Stimulated activated CD8-positive, alpha-beta memory T cell treated with anti-CD3 and anti-CD28 coated beads, Interleukin-4, amount 100 ng/mL, for 48 hours (primary cell): ENCODE results near the gene RNF38.

Source experiments
- DNase-seq: peaks from one replicate; pipeline ENCODE4 v3.0.0-alpha.2; 2020

The RNF38 gene

DNA sequence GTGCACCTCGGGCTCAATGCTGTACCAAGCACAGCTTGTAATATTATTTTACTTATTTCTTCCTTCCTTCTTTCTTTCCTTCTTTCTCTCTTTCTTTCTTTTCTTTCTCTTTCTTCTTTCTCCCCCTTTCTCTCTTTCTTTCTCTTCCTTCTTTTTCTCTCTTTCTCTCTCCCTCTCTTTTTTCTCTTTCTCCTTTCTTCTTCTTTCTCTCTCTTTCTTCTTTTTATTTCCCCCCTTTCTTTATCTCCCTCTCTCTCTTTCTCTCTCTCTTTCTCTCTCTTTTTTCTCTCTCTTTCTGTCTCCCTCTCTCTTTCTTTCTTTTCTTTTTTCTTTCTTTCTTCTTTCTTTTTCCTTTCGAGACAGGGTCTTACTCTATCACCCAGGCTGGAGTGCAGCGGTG is 109.1 kb downstream of the RNF38 start:
- no peak for DNase-seq

DNA sequence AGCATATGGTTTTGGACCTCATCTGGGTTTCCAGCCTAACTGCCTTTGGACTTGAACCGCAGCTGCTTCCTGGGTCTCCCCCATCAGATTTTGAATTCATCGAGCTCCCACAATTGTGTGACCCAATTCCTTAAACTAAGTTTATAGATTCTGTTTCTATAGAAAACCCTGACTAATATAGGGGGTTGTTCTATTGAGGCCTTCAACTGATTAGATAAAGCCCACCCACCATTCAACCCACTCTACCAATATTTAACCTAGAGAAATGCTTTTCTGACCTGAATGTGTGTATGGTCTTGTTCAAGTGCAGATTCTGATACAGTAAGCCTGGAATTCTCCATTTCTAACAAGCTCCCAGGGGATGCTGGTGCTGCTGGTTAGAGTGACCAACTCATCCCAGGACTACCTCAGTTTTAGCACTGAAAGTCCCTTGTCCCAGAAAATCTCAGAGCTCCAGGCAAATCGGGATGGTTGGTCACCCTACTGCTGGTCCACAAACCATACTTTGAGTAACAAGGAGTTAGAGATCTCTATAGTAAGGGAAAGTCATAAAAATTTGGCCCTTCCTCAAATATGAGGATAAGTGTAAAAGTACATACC is 110.1 kb downstream of the RNF38 start:
- DNase-seq, result no peak

DNA sequence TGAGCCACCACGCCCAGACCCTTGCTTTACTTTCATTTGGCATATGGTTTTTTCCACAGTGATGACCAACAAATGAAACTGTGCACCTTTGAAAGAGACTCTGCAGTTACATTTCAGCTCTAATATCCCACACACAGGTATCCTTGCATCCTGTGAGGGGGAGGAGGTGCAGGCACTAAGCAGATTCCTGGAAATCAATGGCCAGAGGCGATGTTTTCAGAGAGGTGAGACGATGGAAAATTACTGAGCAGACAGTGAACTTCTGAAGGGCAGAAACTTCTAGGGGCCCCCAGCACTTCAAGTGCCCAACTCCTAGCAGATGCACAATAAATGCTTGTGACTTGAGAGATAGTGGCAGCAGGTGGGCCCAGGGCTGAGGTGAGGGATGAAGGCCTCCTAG is 112.0 kb downstream of the RNF38 start:
- DNase-seq, result no peak
